ENCODE data around the gene PLEKHM3. TPM values are rescaled to one million over a fixed set of nuclear protein-coding genes. Genes with fewer than 3 reads are reported as not detected.

Gene PLEKHM3
- total RNA-seq, 1 experiment from 2014 or later, result 9.3 TPM

- Mint-ChIP-seq H3K27me3 (ENCODE audit: insufficient read depth, unreplicated experiment) (no peaks in the 10 kb centered on the region), H3K9me3 (ENCODE audit: unreplicated experiment) (no peaks in the 10 kb centered on the region), H3K4me1 (ENCODE audit: low read depth, unreplicated experiment) (peaks cover 35% of the 10 kb centered on the region), H3K36me3 (ENCODE audit: insufficient read depth, unreplicated experiment) (peaks cover 10% of the 10 kb centered on the region), H3K4me3 (ENCODE audit: unreplicated experiment) (no peak overlapping the region), H3K27ac (ENCODE audit: unreplicated experiment) (no peak overlapping the region)
- Histone ChIP-seq H3K36me3 (ENCODE audit: control insufficient read depth, insufficient read depth, low read length) (no peaks in the 10 kb centered on the region), H3K27me3 (replicated peaks; ENCODE audit: control insufficient read depth, insufficient read depth, low read length) (no peaks in the 10 kb centered on the region), H3K4me3 (ENCODE audit: low read depth, low read length) (no peak overlapping the region), H3K4me1 (peaks cover 48% of the 10 kb centered on the region), H3K9me3 (no peaks in the 10 kb centered on the region)
- ChIA-PET POLR2A (no interaction called here), CTCF (no interaction called here)
- no peak for DNase-seq
- no TSS peak for BruUV-seq (replicated peaks)
- TF ChIP-seq CTCF (IDR thresholded peaks at IDR 0.05; ENCODE audit: insufficient read depth in 1 of 2, low read depth in 1 of 2, low read length in 1 of 2, severe bottlenecking in 1 of 2, unreplicated experiment in 1 of 2), result no peak
- intact Hi-C loops (cut with micrococcal nuclease; ENCODE audit: unreplicated experiment), result no loop called here
Measured at GRCh38 chr2:207825045-207825954, 200.0 kb downstream of the PLEKHM3 start.

- Histone ChIP-seq H3K4me3 (ENCODE audit: low read depth, low read length) (no peak overlapping the region), H3K9me3 (no peaks in the 10 kb centered on the region), H3K27me3 (replicated peaks; ENCODE audit: control insufficient read depth, insufficient read depth, low read length) (no peaks in the 10 kb centered on the region), H3K4me1 (peaks cover 44% of the 10 kb centered on the region), H3K36me3 (ENCODE audit: control insufficient read depth, insufficient read depth, low read length) (no peaks in the 10 kb centered on the region)
- TF ChIP-seq CTCF (IDR thresholded peaks at IDR 0.05; ENCODE audit: insufficient read depth in 1 of 2, low read depth in 1 of 2, low read length in 1 of 2, severe bottlenecking in 1 of 2, unreplicated experiment in 1 of 2), result no peak
- ChIA-PET CTCF (interaction anchor here (0.5 kb wide), 1 partner anchor 24 kb away, joined by 4 read pairs; no protein-coding TSS in a partner anchor), POLR2A (no interaction called here)
- intact Hi-C loops (cut with micrococcal nuclease; ENCODE audit: unreplicated experiment), result no loop called here
- no TSS peak for BruUV-seq (replicated peaks)
- no peak overlapping the region for H3K4me3 Mint-ChIP-seq (ENCODE audit: unreplicated experiment)
- H3K9me3 Mint-ChIP-seq (ENCODE audit: unreplicated experiment), result no peaks in the 10 kb centered on the region
- peaks cover 11% of the 10 kb centered on the region for H3K36me3 Mint-ChIP-seq (ENCODE audit: insufficient read depth, unreplicated experiment)
- peaks cover 35% of the 10 kb centered on the region for H3K4me1 Mint-ChIP-seq (ENCODE audit: low read depth, unreplicated experiment)
- H3K27ac Mint-ChIP-seq (ENCODE audit: unreplicated experiment), result no peak overlapping the region
- no peaks in the 10 kb centered on the region for H3K27me3 Mint-ChIP-seq (ENCODE audit: insufficient read depth, unreplicated experiment)
- DNase-seq, result no peak
Measured at GRCh38 chr2:207823865-207824264, 201.5 kb downstream of the PLEKHM3 start.

- Mint-ChIP-seq H3K4me1 (ENCODE audit: low read depth, unreplicated experiment) (peaks cover 20% of the 10 kb centered on the region), H3K27me3 (ENCODE audit: insufficient read depth, unreplicated experiment) (no peaks in the 10 kb centered on the region), H3K4me3 (ENCODE audit: unreplicated experiment) (peak overlapping the region; percentile 75), H3K9me3 (ENCODE audit: unreplicated experiment) (no peaks in the 10 kb centered on the region), H3K27ac (ENCODE audit: unreplicated experiment) (peak overlapping the region; percentile 96), H3K36me3 (ENCODE audit: insufficient read depth, unreplicated experiment) (peaks cover 6% of the 10 kb centered on the region)
- peak; percentile 92 to 96 for DNase-seq
- intact Hi-C loops (cut with micrococcal nuclease; ENCODE audit: unreplicated experiment), result loop anchor here (1.0 to 2.0 kb wide), 6 partner anchors 11 to 211 kb away; partner anchors contain the start of gene FZD5
- TSS peak; percentile 98 for BruUV-seq (replicated peaks)
- ChIA-PET POLR2A (interaction anchor here (0.6 to 2.0 kb wide), 5 partner anchors 8 to 50 kb away, joined by 3 to 11 read pairs (median 8); partner anchors contain the start of gene FZD5), CTCF (interaction anchor here (0.6 to 1.5 kb wide), 3 partner anchors 19 to 220 kb away, joined by 3 to 7 read pairs (median 6); no protein-coding TSS in a partner anchor)
- Histone ChIP-seq H3K4me1 (peaks cover 51% of the 10 kb centered on the region), H3K4me3 (ENCODE audit: low read depth, low read length) (no peak overlapping the region), H3K36me3 (ENCODE audit: control insufficient read depth, insufficient read depth, low read length) (no peaks in the 10 kb centered on the region), H3K9me3 (no peaks in the 10 kb centered on the region), H3K27me3 (replicated peaks; ENCODE audit: control insufficient read depth, insufficient read depth, low read length) (no peaks in the 10 kb centered on the region)
- no peak for TF ChIP-seq CTCF (IDR thresholded peaks at IDR 0.05; ENCODE audit: insufficient read depth in 1 of 2, low read depth in 1 of 2, low read length in 1 of 2, severe bottlenecking in 1 of 2, unreplicated experiment in 1 of 2)
Measured at GRCh38 chr2:207819839-207820784, 205.2 kb downstream of the PLEKHM3 start.
